T1000 (cell line): ENCODE results near the gene YWHAB.
"Not testable (repeated sequence)": the region's sequence is repeated elsewhere in the genome, so short reads cannot be mapped to it uniquely, and the experiment has no call there.

Experiments used
- DNase-seq: peaks from one replicate; lab custom pipeline; 2025; ENCODE audit warnings: mixed read lengths; lab: John Stamatoyannopoulos, UW

The YWHAB gene

GRCh38 chr20:44866703-44867335, 18.7 kb upstream of the YWHAB start:
- no peak for DNase-seq

- no peak for DNase-seq
Measured at GRCh38 chr20:44869471-44869870, 16.0 kb upstream of the YWHAB start.

GRCh38 chr20:44882360-44882759, 3.1 kb upstream of the YWHAB start:
- not testable (repeated sequence) for DNase-seq

- DNase-seq, result no peak
Measured at GRCh38 chr20:44883214-44883902, 2.1 kb upstream of the YWHAB start.

- DNase-seq, result no peak
Measured at GRCh38 chr20:44884907-44885391, 556 bp upstream of the YWHAB start.

- DNase-seq, result no peak
Measured at GRCh38 chr20:44886266-44886651, 754 bp downstream of the YWHAB start.

- no peak for DNase-seq
Measured at GRCh38 chr20:44886828-44887227, 1.3 kb downstream of the YWHAB start.

- DNase-seq, result no peak
Measured at GRCh38 chr20:44887466-44887865, 2.0 kb downstream of the YWHAB start.

GRCh38 chr20:44888226-44889103, 3.0 kb downstream of the YWHAB start:
- no peak for DNase-seq

- no peak for DNase-seq
Measured at GRCh38 chr20:44891826-44892225, 6.3 kb downstream of the YWHAB start.

- no peak for DNase-seq
Measured at GRCh38 chr20:44894959-44895358, 9.5 kb downstream of the YWHAB start.

GRCh38 chr20:44896583-44896982, 11.1 kb downstream of the YWHAB start:
- no peak for DNase-seq

GRCh38 chr20:44897133-44897532, 11.6 kb downstream of the YWHAB start:
- DNase-seq, result no peak

- DNase-seq, result no peak
Measured at GRCh38 chr20:44900231-44900854, 14.8 kb downstream of the YWHAB start.

GRCh38 chr20:44901974-44902373, 16.5 kb downstream of the YWHAB start:
- DNase-seq, result no peak

- no peak for DNase-seq
Measured at GRCh38 chr20:44904377-44904776, 18.9 kb downstream of the YWHAB start.

GRCh38 chr20:44908987-44909871, 23.7 kb downstream of the YWHAB start:
- no peak for DNase-seq

- peak; percentile 51 for DNase-seq
Measured at GRCh38 chr20:44909872-44910689, 24.6 kb downstream of the YWHAB start, which contains the start of gene PABPC1L. TSS of gene PABPC1L (plus strand) at chr20:44910060. CDS start at chr20:44910144, 84 bp downstream.

GRCh38 chr20:44910690-44911262, 25.3 kb downstream of the YWHAB start:
- no peak for DNase-seq
